Stimulated activated CD8-positive, alpha-beta memory T cell treated with anti-CD3 and anti-CD28 coated beads, Interleukin-15, amount 100 ng/mL, for 48 hours (primary cell): ENCODE measurements around the gene CACNA2D4.

Experiments
- DNase-seq, 2 donors: peaks; one replicate each; pipeline ENCODE4 v3.0.0-alpha.2; 2020; ENCODE audit warnings: low read depth in 2 of 2

CACNA2D4 gene

DNA sequence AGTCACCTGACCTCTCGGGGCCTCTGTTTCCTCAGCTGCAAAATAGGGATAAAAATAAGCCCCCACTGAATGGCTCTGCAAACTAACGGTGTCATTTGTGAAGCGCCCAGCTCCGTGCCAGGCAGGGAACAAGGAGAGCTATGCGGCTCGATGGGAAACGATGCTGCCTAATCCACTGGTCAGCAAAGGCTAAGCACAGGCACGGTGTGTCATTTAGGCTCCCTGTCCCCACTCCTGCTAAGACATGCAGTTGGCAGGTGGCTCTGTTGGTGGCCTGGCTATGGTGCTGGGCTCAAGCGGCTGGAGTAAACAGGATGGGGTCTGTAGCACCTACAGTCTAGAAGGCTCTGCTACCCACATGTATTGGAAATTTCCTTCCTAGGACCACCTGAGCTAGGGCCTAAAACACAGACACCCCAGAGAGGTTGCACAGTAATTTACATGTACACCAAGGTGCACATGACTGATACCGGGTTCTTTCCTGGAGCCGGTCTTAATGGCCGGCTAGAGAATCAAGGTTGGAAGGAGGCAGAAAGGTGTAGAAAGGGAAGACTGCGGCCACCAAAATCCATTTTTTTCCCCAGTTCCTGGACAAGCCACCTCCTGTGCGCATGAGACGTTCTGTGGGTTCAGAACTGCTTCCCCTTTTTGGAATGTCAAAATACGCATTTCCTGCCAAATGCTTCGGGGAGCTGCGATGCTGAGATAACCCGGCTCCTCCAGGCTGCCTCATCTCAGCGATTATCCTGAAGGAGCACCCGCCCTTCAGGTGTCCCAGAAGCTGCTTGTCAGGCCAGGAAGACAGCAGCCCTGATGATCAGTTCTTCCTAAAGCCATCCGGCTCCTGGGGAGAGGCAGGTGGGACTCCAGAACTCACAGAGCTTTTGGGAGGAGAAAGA, 1.0 kb downstream of the CACNA2D4 start:
- DNase-seq: no peak

GRCh38 chr12:1916371-1917171, 1.9 kb downstream of the CACNA2D4 start:
- DNase-seq: no peak

DNA sequence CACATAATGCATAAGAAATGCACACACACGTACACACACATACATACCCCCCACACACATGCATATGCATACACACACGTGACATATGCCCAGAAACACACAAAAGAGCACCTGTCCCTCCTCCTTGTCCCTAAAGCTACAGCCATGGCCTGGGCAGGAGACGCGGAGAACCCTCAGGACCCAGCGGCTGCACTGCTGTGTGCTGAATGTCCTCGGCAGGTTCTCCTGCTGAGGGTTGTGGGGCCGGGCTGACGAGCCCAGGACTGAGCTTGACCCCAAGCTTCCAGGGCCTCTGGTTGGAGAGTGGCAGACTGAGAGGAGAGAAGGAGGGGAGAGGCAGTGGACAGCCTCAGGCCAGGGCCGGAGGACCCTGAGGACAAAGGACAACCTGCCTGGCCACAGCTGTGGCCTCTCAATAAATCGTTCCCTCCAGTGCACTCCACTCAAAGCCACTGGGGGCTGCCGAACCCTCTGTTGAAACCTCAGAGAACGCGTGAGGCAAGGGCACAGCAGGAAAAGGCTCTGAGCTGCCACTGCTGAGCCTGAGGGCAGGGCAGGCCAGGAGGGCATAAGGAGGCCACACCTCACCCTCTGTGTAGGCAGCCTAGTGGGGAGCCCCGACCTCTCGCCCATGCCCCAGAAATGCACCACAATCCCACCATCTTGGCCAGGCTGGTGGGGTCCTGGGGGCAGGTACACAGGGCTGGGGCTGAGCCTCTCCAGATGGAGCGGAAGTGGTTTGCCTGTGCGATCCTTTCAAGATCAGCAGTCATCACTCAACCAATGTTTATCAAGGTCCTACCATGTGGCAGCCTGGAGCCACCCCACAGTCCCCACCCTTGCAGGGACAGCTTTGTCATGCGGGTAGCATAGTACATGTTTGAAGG, 3.1 kb downstream of the CACNA2D4 start:
- no peak for DNase-seq

- DNase-seq: no peak
Measured at GRCh38 chr12:1914114-1914911, 4.1 kb downstream of the CACNA2D4 start.

DNA sequence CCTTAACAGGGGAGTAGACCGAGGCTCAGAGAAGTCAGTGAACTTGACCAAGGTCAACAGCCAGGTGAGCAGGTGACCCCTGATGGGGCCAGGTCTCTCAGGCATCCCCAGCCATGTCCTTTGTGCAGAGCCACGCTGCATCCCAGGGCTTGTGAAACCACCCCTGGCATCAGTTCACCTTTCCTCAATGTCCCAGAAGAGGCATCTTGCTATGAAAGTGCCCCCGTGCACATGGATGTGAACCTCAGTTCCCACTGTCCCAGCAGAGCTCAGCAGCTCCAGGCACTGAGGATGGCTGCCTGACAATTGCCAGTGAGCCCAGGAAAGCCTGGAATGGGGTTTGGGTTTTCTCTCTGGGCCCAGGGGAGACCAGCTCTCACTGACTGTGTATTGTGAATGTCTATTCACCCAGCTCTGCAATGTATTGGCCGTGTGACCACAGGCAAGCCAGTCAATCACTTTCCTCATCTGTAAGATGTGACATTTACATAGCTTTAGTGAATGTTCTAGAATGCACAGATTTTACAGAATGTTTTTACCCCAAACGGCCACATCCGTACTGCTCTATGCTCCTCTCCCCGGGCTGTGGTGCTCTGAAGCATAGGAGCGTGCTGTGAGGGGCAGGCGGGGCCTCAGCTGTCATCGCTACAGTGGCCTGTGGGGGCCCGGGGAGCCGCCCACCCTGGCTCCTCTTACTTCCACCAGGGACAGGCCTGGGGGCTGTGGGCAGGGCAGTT, 4.9 kb downstream of the CACNA2D4 start:
- no peak for DNase-seq

DNA sequence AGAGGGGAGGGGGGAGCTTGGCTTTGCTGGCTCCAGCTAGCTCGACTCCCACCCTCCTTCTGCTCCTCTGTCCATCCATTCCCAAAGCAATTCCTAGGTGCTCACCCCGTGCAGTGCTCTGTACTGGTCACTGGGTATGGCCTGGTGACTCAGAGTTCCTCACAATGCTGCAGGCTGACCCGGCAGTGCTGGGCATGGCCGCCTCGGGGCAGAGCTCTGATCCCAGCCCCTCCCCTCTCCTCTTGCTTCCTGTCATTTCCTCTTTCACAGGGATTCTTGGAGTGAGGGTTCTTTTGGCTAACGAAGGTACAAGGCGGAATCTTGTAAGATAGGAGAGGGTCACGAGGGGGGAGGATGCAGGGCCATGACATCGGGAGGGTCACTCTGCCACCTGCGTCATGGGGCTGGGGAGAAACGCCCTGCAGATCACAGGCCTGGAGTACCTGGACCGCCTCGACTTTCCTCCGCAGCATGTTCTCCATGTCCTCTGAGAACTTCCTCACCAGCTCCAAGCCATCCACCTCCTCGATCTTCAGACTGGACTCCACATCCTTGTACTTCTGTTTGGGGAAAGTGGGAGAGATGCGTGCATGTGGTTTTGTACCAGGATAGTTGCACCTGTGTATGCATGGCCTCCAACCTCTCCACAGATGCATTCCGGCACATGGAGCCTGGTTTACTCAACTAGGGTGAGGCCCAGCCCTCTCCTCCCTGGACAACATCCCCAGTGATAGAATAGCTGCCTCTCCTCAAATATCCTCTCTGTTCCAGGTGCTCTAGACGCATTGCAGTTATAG, 5.7 kb downstream of the CACNA2D4 start:
- DNase-seq: no peak

DNA sequence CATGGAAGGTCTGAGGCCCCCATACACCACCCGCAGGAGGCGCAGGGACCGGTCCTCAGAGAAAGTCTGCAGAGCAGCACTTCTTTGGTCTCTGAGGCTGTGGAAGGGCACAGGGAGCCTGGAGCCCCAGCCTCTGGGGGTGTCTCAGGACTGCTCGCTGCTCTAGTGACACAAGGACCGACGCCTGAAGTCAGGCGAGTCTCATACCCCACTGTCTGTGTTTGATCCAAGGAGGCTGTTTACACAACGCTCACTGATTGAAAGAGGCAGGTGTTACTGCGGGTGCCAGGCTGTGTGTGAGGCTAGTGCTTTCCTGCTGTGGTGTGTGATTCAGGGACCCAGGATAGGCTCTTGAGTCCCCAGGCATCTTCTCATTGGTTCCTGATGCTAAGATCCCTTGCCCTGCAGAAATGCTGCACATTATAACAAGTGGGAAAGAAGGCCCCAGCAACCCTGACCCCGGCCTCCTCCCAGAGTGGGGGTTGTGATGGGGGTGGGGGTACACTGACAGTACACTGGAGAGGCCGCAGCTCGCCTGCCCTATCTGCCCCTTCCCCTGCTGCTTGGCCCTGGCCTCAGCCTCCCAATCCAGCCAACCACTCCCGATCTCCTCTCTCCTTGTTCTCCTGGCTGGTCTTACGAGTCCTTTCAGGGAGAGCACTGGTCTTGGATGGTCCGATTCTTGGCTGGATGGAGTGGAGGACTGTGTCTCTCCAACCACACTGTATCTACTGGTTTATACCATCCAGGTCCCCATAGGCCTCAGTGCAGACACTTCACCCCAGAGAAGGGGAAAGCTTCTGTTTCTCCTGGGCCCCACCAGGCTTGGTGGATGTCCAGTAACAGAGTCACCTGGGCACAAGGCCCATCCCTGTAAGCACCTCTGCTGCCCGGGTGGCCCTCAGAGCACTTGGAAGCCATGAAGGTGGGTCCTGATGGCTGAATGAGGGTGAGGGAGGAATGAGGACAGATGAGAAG, 6.6 kb downstream of the CACNA2D4 start:
- DNase-seq: no peak

GRCh38 chr12:1910468-1910867, 8.0 kb downstream of the CACNA2D4 start:
- DNase-seq: no peak

DNA sequence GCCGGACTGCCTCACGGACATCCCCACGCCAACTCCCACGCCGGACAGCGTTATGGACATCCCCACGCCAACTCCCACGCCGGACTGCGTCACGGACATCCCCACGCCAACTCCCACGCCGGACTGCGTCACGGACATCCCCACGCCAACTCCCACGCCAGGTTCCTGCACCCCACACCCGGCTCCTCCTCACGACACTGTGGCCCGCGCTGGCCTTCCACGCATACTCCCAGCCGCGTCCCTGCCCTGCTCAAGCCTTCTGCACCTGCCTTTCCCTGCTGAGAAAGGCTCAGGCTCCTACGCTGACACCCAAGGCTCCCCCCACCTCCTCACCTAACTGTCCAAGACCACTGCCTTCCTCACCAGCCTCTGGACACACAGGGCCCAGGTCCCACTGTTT, 9.7 kb downstream of the CACNA2D4 start:
- DNase-seq: no peak

GRCh38 chr12:1907652-1908611, 10.5 kb downstream of the CACNA2D4 start:
- peak in 1 of 2 donors; percentile 9 for DNase-seq

DNA sequence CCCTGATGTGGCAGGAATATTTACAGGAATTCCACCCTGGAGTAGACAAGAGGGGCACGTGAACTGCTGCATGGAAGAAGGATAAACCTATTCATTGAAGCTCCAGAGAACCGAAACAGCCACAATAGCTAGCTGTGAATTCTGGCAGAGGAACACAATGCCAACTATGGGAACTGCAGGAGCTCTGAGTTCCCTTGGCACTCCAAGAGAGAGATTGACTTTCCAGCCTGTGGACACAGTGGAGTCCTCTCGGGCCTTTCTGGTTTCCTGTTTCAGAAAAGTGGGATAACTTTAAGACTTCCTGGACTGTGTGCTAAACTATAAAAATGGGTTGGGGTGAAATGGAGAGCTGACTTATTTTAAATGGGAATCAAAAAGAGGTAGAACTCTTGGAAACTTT, 11.9 kb downstream of the CACNA2D4 start:
- no peak for DNase-seq

- no peak for DNase-seq
Measured at GRCh38 chr12:1904875-1905274, 13.6 kb downstream of the CACNA2D4 start.

GRCh38 chr12:1896964-1897363, 21.5 kb downstream of the CACNA2D4 start:
- no peak for DNase-seq

DNA sequence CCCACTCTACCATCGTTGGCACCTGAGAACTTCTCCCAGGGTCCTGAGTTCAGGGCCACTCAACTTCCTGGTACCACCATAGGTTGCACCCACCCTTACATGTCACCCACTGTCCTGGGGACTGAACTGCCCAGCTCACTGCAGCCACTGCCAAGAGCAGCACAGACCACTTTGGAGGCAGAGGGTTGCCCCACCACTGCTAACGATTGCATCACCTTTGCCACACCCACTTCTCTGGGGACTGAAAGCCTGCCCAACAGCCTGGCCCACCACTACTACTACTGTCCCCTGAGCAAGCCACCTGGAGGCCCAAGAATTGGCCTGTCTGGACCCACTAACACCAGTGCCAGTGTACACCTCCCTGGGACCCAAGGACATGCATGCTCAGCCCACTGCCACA, 27.6 kb downstream of the CACNA2D4 start:
- no peak for DNase-seq

DNA sequence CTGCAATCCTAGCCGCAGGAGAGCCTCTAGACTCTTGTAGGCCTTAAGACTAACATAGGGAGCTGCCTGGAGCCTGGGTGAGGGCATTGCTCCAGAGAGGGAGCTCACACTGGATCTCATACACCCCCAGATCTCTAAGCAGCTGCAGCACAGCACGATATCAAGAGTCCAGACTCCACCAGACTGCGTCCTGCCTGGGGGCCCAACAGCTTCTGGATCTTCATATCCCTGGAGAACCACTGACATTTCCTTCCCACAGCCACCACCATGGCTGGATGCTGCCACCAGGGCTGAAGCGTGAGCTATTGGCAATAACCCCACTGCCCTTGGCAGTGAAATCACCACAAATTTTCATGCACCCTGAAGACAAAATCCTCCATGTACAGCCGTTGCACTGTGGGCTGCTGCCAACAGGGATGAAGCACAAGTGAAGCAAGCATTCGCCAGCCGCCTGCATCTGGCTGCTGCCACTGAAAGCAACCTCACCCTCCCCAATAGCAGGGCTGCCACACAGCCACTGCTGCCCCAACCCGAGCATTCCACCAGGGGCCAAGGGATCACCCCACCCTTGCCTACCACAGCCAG, 28.2 kb downstream of the CACNA2D4 start:
- DNase-seq: no peak

- no peak for DNase-seq
Measured at GRCh38 chr12:1888923-1889322, 29.5 kb downstream of the CACNA2D4 start.
